DND-41 (cell line): Measurements from ENCODE around the gene ACSS1.

Experiments used
- ATAC-seq: fragments of 200-7000 bp; cut with Tn5 transposase; 3 replicates; pipeline ENCODE4 v1.9.1; 2021; ENCODE audit warnings: low read depth; ENCODE audit not compliant: insufficient read depth
- DNase-seq: peaks from one replicate; pipeline ENCODE4 v3.0.0-alpha.2; 2020
- H2AFZ ChIP-seq: 2 replicates; pipeline ENCODE4 v1.6.0; 2012; ENCODE audit warnings: low read depth, low read length
- H3K27ac ChIP-seq: 2 replicates; pipeline ENCODE4 v1.5.1; 2012; ENCODE audit warnings: low read length, inconsistent platforms
- H3K27me3 ChIP-seq: fragments of 200-600 bp; sonication (generic); 2 replicates; pipeline ENCODE4 v1.6.0; 2012; ENCODE audit warnings: low read length, mild to moderate bottlenecking, inconsistent platforms; ENCODE audit not compliant: insufficient read depth, poor library complexity
- H3K36me3 ChIP-seq: 2 replicates; pipeline ENCODE4 v1.5.1; 2012; ENCODE audit warnings: low read length, inconsistent platforms; ENCODE audit not compliant: insufficient read depth
- H3K4me1 ChIP-seq: 2 replicates; pipeline ENCODE4 v1.5.1; 2012; ENCODE audit warnings: mild to moderate bottlenecking, low read length; ENCODE audit not compliant: insufficient read depth
- H3K4me2 ChIP-seq: 2 replicates; pipeline ENCODE4 v1.6.0; 2012; ENCODE audit warnings: mild to moderate bottlenecking, moderate library complexity, low read length, inconsistent platforms; ENCODE audit not compliant: insufficient read depth
- H3K4me3 ChIP-seq, 2 experiments: fragments of 200-600 bp in 1 of 2; shearing (Covaris generic) in 1 of 2; 2 replicates each; pipeline ENCODE4 v1.5.1; 2012 to 2016; ENCODE audit warnings: inconsistent platforms in 2 of 2, low read length in 2 of 2, mild to moderate bottlenecking in 2 of 2, low read depth in 1 of 2, moderate library complexity in 1 of 2
- H3K79me2 ChIP-seq: 2 replicates; pipeline ENCODE4 v1.6.0; 2012; ENCODE audit warnings: low read length, inconsistent platforms; ENCODE audit not compliant: insufficient read depth
- H3K9ac ChIP-seq: 2 replicates; pipeline ENCODE4 v1.6.0; 2012; ENCODE audit warnings: low read depth, mild to moderate bottlenecking, inconsistent platforms, low read length, moderate library complexity
- H3K9me3 ChIP-seq: 2 replicates; pipeline ENCODE4 v1.5.1; 2012; ENCODE audit warnings: low read length, moderate library complexity, mild to moderate bottlenecking, inconsistent platforms; ENCODE audit not compliant: insufficient read depth, severe bottlenecking
- H4K20me1 ChIP-seq: 2 replicates; pipeline ENCODE4 v1.6.0; 2012; ENCODE audit warnings: low read length; ENCODE audit not compliant: insufficient read depth
- EZH2 ChIP-seq: IDR thresholded peaks from 3 replicates; pipeline ENCODE4 v1.6.1; 2012; ENCODE audit warnings: borderline replicate concordance, low read depth, mild to moderate bottlenecking, moderate library complexity, low read length, inconsistent platforms; ENCODE audit not compliant: severe bottlenecking
- TF ChIP-seq, protein P1 (sequence below): IDR thresholded peaks from 2 replicates; pipeline ENCODE4 v1.5.1; 2012; ENCODE audit warnings: borderline replicate concordance, low read length, moderate library complexity, mild to moderate bottlenecking; ENCODE audit not compliant: poor library complexity, severe bottlenecking; ENCODE audit errors: extremely low read depth

Gene ACSS1

GRCh38 chr20:25076201-25076600 is 18.3 kb upstream of the ACSS1 start:
- ATAC-seq (no peak), DNase-seq (no peak)
- H3K4me3 ChIP-seq = no peak overlapping the region
- peaks cover 31% of the 10 kb centered on the region for H3K4me1 ChIP-seq
- H3K4me2 ChIP-seq = no peak overlapping the region
- no peak for TF ChIP-seq EZH2
- TF ChIP-seq, protein P1, sequence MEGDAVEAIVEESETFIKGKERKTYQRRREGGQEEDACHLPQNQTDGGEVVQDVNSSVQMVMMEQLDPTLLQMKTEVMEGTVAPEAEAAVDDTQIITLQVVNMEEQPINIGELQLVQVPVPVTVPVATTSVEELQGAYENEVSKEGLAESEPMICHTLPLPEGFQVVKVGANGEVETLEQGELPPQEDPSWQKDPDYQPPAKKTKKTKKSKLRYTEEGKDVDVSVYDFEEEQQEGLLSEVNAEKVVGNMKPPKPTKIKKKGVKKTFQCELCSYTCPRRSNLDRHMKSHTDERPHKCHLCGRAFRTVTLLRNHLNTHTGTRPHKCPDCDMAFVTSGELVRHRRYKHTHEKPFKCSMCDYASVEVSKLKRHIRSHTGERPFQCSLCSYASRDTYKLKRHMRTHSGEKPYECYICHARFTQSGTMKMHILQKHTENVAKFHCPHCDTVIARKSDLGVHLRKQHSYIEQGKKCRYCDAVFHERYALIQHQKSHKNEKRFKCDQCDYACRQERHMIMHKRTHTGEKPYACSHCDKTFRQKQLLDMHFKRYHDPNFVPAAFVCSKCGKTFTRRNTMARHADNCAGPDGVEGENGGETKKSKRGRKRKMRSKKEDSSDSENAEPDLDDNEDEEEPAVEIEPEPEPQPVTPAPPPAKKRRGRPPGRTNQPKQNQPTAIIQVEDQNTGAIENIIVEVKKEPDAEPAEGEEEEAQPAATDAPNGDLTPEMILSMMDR = no peak
- no peak overlapping the region for H2AFZ ChIP-seq
- H3K9ac ChIP-seq = no peak overlapping the region
- no peaks in the 10 kb centered on the region for H3K9me3 ChIP-seq
- H4K20me1 ChIP-seq = no peaks in the 10 kb centered on the region
- no peaks in the 10 kb centered on the region for H3K36me3 ChIP-seq
- no peak overlapping the region for H3K27ac ChIP-seq
- no peaks in the 10 kb centered on the region for H3K27me3 ChIP-seq
- no peaks in the 10 kb centered on the region for H3K79me2 ChIP-seq

DNA sequence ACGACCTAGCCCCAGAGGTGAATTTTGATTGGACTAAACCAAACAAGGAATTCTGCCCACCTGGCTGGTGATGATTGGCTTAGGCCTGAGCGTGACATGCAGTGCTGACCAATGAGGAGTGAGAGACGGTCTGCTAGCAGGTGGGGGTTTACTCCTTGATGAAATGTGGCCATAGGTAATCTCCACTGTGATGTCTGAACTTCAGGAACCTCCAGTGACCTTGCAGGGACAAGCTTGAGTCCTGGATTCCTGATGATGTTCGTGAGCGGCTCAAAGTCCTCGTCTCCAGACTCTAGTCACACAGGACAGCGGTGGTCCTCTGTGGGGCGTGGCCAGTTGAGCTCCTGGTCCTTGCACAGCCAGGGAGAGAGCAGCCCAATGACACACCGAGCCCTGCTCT is 15.6 kb upstream of the ACSS1 start:
- DNase-seq = no peak
- Histone ChIP-seq H3K9ac (no peak overlapping the region), H3K79me2 (no peaks in the 10 kb centered on the region), H2AFZ (no peak overlapping the region), H3K4me2 (no peak overlapping the region), H3K4me3 (no peak overlapping the region), H4K20me1 (no peaks in the 10 kb centered on the region), H3K36me3 (no peaks in the 10 kb centered on the region), H3K27ac (no peak overlapping the region), H3K4me1 (peaks cover 16% of the 10 kb centered on the region), H3K9me3 (no peaks in the 10 kb centered on the region), H3K27me3 (no peaks in the 10 kb centered on the region)
- no peak for ATAC-seq
- no peak for TF ChIP-seq EZH2
- TF ChIP-seq, protein P1 = no peak

DNA sequence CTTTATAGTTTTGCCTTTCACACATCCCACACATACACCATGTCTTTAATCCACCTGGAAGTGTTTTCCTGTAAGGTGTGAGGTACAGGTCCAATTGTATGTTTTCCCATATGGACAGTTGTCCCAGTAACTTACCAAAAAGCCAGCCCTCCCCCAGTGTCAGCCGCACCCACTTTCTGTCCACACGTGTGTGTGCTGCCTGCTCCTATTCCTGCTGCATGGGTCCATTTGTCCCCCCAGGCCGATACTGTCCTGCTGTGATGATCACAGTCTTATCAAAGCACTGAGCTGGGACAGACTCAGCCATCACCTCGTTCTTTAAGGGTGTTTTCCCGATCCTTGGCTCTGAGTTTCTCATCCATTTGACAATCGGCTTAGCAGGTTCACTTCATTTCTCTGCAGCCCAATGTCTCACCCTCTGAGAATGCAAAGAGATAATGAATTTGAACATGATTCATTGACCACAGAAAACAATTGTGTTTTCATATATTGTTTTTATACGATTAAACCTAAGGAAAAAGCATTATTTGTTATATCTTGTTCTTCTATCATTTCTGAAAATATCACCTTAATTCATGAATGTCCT is 14.4 kb upstream of the ACSS1 start:
- no peaks in the 10 kb centered on the region for H3K27me3 ChIP-seq
- DNase-seq (no peak), ATAC-seq (no peak)
- H3K4me2 ChIP-seq = no peak overlapping the region
- H2AFZ ChIP-seq = no peak overlapping the region
- H4K20me1 ChIP-seq = no peaks in the 10 kb centered on the region; the same call in 1 of the 2 replicates
- no peak overlapping the region for H3K9ac ChIP-seq
- no peak overlapping the region for H3K4me3 ChIP-seq
- peaks cover 4% of the 10 kb centered on the region; the same call in 1 of the 2 replicates for H3K4me1 ChIP-seq
- no peaks in the 10 kb centered on the region for H3K79me2 ChIP-seq
- H3K36me3 ChIP-seq = no peaks in the 10 kb centered on the region
- H3K27ac ChIP-seq = no peak overlapping the region
- TF ChIP-seq, protein P1 = no peak
- TF ChIP-seq EZH2 = no peak
- no peaks in the 10 kb centered on the region for H3K9me3 ChIP-seq
